GM23248 (cell line): ENCODE measurements around the gene URB1. TPM values are rescaled to one million over a fixed set of nuclear protein-coding genes. Genes with fewer than 3 reads are reported as not detected.

Experiments used
- DNase-seq: peaks from one replicate; pipeline ENCODE4 v3.0.0-alpha.2; 2015
- H2AFZ ChIP-seq: fragments of 200-600 bp; sonication (generic); 2 replicates; pipeline ENCODE4 v1.6.1; 2016; ENCODE audit warnings: antibody characterized with exemption
- H3F3A ChIP-seq: fragments of 200-600 bp; sonication (generic); 2 replicates; pipeline ENCODE4 v1.6.1; 2016; ENCODE audit warnings: mild to moderate bottlenecking, antibody characterized with exemption, mixed run types; ENCODE audit not compliant: insufficient read depth
- H3K27ac ChIP-seq: fragments of 200-600 bp; sonication (generic); 2 replicates; pipeline ENCODE4 v1.5.1; 2016; ENCODE audit warnings: mild to moderate bottlenecking
- H3K27me3 ChIP-seq: fragments of 200-600 bp; sonication (generic); replicated peaks from 2 replicates; pipeline ENCODE4 v1.6.1; 2016; ENCODE audit warnings: mild to moderate bottlenecking; ENCODE audit not compliant: insufficient read depth
- H3K36me3 ChIP-seq: fragments of 200-600 bp; sonication (generic); 2 replicates; pipeline ENCODE4 v1.6.1; 2016; ENCODE audit warnings: low read depth, mild to moderate bottlenecking
- H3K4me1 ChIP-seq: fragments of 200-600 bp; sonication (generic); 2 replicates; pipeline ENCODE4 v1.6.1; 2016; ENCODE audit warnings: mild to moderate bottlenecking; ENCODE audit not compliant: insufficient read depth
- H3K4me2 ChIP-seq: fragments of 200-600 bp; sonication (generic); one replicate; pipeline ENCODE4 v1.6.1; 2016; ENCODE audit warnings: mild to moderate bottlenecking; ENCODE audit not compliant: unreplicated experiment
- H3K4me3 ChIP-seq: fragments of 200-600 bp; sonication (generic); 2 replicates; pipeline ENCODE4 v1.5.1; 2016; ENCODE audit warnings: mild to moderate bottlenecking
- H3K79me2 ChIP-seq: fragments of 200-600 bp; sonication (generic); 2 replicates; pipeline ENCODE4 v1.6.1; 2016; ENCODE audit warnings: mild to moderate bottlenecking; ENCODE audit not compliant: insufficient read depth
- H3K9ac ChIP-seq: fragments of 200-600 bp; sonication (generic); 2 replicates; pipeline ENCODE4 v1.6.1; 2016; ENCODE audit warnings: mild to moderate bottlenecking
- H3K9me2 ChIP-seq: fragments of 200-600 bp; sonication (generic); 2 replicates; pipeline ENCODE4 v1.6.1; 2016; ENCODE audit warnings: mixed run types, mild to moderate bottlenecking, moderate library complexity; ENCODE audit not compliant: insufficient read depth
- H3K9me3 ChIP-seq: fragments of 200-600 bp; sonication (generic); one replicate; pipeline ENCODE4 v1.6.1; 2017; ENCODE audit warnings: low read depth
- H4K20me1 ChIP-seq: fragments of 200-600 bp; sonication (generic); 2 replicates; pipeline ENCODE4 v1.6.0; 2016; ENCODE audit not compliant: insufficient read depth
- EZH2 ChIP-seq: fragments of 200-600 bp; sonication (generic); IDR thresholded peaks from 2 replicates; pipeline ENCODE4 v1.6.1; 2018; ENCODE audit warnings: antibody characterized with exemption, mild to moderate bottlenecking; ENCODE audit not compliant: insufficient read depth, poor library complexity, severe bottlenecking
- EZH2phosphoT487 ChIP-seq: fragments of 200-600 bp; sonication (generic); IDR thresholded peaks from 2 replicates; pipeline ENCODE4 v1.6.1; 2018; ENCODE audit warnings: antibody characterized with exemption, moderate library complexity, mild to moderate bottlenecking, low read depth; ENCODE audit not compliant: insufficient read depth
- WGBS, 2 experiments: methylation state at CpG; one replicate each; pipeline ENCODE4 v1.1.6; 2015 to 2017; ENCODE audit warnings: low lambda C conversion rate in 2 of 2, low coverage in 1 of 2; ENCODE audit errors: missing lambda C conversion rate in 2 of 2; 5-methylcytosine and 5-hydroxymethylcytosine counted together
- in situ Hi-C: fragments of 300-500 bp; cut with MboI; formaldehyde crosslinking; loops from 2 replicates; pipeline ENCODE4 v1.15.0; 2020
- polyA plus RNA-seq: library from polyadenylated mRNA; unstranded; fragments of >200 nt; fragmentation: Nextera tagmentation; extraction: Ambion mirVana; gene quantifications from 2 replicates; pipeline ENCODE4 v1.2.1, GENCODE V29; 2016
- small RNA-seq: library from RNA; depleted of rRNA; stranded (forward); fragments of <200 nt; gene quantifications from one replicate; pipeline ENCODE3, GENCODE V24; 2014; ENCODE audit warnings: low read depth, low replicate concordance
- total RNA-seq: library from RNA; depleted of rRNA; stranded (reverse); fragments of >200 nt; shearing (Covaris generic); gene quantifications from 2 replicates; pipeline ENCODE4 v1.2.3, GENCODE V29; 2014; rRNA removed

The URB1 gene
- total and polyA plus RNA-seq, 2 experiments from 2014 or later = 4.9 to 15.7 TPM

GRCh38 chr21:32261929-32262328 lies 130.9 kb downstream of the URB1 start:
- in situ Hi-C loops = loop anchor here (10.0 kb wide), 1 partner anchor 487 kb away; no protein-coding TSS in a partner anchor
- Histone ChIP-seq H3K27ac (no peak overlapping the region), H3F3A (peaks cover 12% of the 10 kb centered on the region), H3K9ac (no peak overlapping the region), H3K9me3 (no peaks in the 10 kb centered on the region), H3K4me2 (no peak overlapping the region), H3K4me3 (no peak overlapping the region), H2AFZ (no peak overlapping the region), H3K79me2 (no peaks in the 10 kb centered on the region), H3K27me3 (no peaks in the 10 kb centered on the region), H4K20me1 (no peaks in the 10 kb centered on the region), H3K4me1 (peaks cover 13% of the 10 kb centered on the region), H3K9me2 (no peaks in the 10 kb centered on the region), H3K36me3 (no peaks in the 10 kb centered on the region)
- DNase-seq = no peak
- TF ChIP-seq EZH2phosphoT487 (no peak), EZH2 (no peak)
- 95 to 96% methylated on average over 5 of the region's 5 CpGs for WGBS, 2 experiments

Small RNAs within 50 kb of the gene (small RNA-seq; reads per million reads assigned to genes)
- gene SNORA80A = 7.1 reads per million, percentile 82 among the genes with 10 or more reads in this experiment

Other genes starting within 250 kb of the URB1 start
- 2.8 and 6.7 TPM in 2 replicates for gene MIS18A, start 114.0 kb downstream of the URB1 start, total RNA-seq
- 11.9 and 12.6 TPM in 2 replicates for gene MIS18A, start 114.0 kb downstream of the URB1 start, polyA plus RNA-seq
- not detected in 2 replicates for gene MRAP, start 94.2 kb downstream of the URB1 start, total RNA-seq
- gene MRAP, start 94.2 kb downstream of the URB1 start, polyA plus RNA-seq = not detected in 2 replicates
- 0.89 and 2.2 TPM in 2 replicates for gene EVA1C, start 19.7 kb upstream of the URB1 start, total RNA-seq
- gene EVA1C, start 19.7 kb upstream of the URB1 start, polyA plus RNA-seq = 1.3 and 1.9 TPM in 2 replicates
- gene TCP10L, start 192.5 kb upstream of the URB1 start, total RNA-seq = 0.97 TPM in 1 of 2 replicates, not detected in the other
- gene TCP10L, start 192.5 kb upstream of the URB1 start, polyA plus RNA-seq = not detected in 2 replicates
- 20.5 and 26.8 TPM in 2 replicates for gene CFAP298, start 219.4 kb upstream of the URB1 start, total RNA-seq
- gene CFAP298, start 219.4 kb upstream of the URB1 start, polyA plus RNA-seq = 53.9 and 56.0 TPM in 2 replicates